HCT116 (cell line): ENCODE measurements around the gene MDM4.
A peak's percentile ranks its signal among the peaks of the same experiment; 100 is the strongest.

Experiments used
- EZH2 ChIP-seq: fragments of 200-600 bp; sonication (generic); IDR thresholded peaks from 2 replicates; pipeline ENCODE4 v1.6.1; 2017; ENCODE audit warnings: antibody characterized with exemption, mixed run types
- EZH2phosphoT487 ChIP-seq: fragments of 200-600 bp; IDR thresholded peaks from 2 replicates; pipeline ENCODE4 v1.6.1; 2018; ENCODE audit warnings: antibody characterized with exemption, borderline replicate concordance
- FOSL1 ChIP-seq: IDR thresholded peaks from 2 replicates; pipeline ENCODE4 v1.6.1; 2012; ENCODE audit warnings: low read depth
- MAX ChIP-seq: IDR thresholded peaks from 2 replicates; pipeline ENCODE4 v1.6.1; 2012
- POLR2A ChIP-seq: IDR thresholded peaks from 2 replicates; pipeline ENCODE4 v1.7.0; 2011; ENCODE audit warnings: borderline replicate concordance; ENCODE audit not compliant: insufficient read depth, insufficient read length; ENCODE audit errors: extremely low read depth
- POLR2AphosphoS5 ChIP-seq: IDR thresholded peaks from 2 replicates; pipeline ENCODE4 v1.6.1; 2011; ENCODE audit warnings: mild to moderate bottlenecking, low read depth, low read length, moderate library complexity
- TF ChIP-seq, protein P1 (sequence below), 3 experiments: fragments of 200-600 bp in 1 of 3; sonication (generic) in 1 of 3; IDR thresholded peaks in 2 of 3; conservative IDR thresholded peaks in 1 of 3; 2 replicates each; pipeline ENCODE4 v1.5.1; 2012 to 2017; ENCODE audit warnings: low read depth in 2 of 3, low read length in 2 of 3, antibody characterized with exemption in 1 of 3, borderline replicate concordance in 1 of 3, control low read depth in 1 of 3, mild to moderate bottlenecking in 1 of 3, mixed read lengths in 1 of 3, mixed run types in 1 of 3, moderate library complexity in 1 of 3; ENCODE audit not compliant: insufficient read depth in 1 of 3

- TF ChIP-seq EZH2 (no peak), MAX (no peak), POLR2A (no peak), EZH2phosphoT487 (no peak), POLR2AphosphoS5 (no peak), FOSL1 (no peak)
- TF ChIP-seq, protein P1, sequence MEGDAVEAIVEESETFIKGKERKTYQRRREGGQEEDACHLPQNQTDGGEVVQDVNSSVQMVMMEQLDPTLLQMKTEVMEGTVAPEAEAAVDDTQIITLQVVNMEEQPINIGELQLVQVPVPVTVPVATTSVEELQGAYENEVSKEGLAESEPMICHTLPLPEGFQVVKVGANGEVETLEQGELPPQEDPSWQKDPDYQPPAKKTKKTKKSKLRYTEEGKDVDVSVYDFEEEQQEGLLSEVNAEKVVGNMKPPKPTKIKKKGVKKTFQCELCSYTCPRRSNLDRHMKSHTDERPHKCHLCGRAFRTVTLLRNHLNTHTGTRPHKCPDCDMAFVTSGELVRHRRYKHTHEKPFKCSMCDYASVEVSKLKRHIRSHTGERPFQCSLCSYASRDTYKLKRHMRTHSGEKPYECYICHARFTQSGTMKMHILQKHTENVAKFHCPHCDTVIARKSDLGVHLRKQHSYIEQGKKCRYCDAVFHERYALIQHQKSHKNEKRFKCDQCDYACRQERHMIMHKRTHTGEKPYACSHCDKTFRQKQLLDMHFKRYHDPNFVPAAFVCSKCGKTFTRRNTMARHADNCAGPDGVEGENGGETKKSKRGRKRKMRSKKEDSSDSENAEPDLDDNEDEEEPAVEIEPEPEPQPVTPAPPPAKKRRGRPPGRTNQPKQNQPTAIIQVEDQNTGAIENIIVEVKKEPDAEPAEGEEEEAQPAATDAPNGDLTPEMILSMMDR (IDR thresholded peaks at IDR 0.05 in 2 of 3, conservative IDR thresholded peaks at IDR 0.05 in 1 of 3; ENCODE audit: borderline replicate concordance in 1 of 3, insufficient read depth in 1 of 3, low read depth in 2 of 3, low read length in 2 of 3), result peak; percentile 60 to 93 (median 86)
Measured at GRCh38 chr1:204503122-204503912, 12.9 kb upstream of the MDM4 start.
